GM12872 (cell line): ENCODE data around the gene AGRN.

Experiments
- CTCF ChIP-seq: IDR thresholded peaks from 3 replicates; pipeline ENCODE4 v1.5.1; 2011; ENCODE audit warnings: low read depth, mild to moderate bottlenecking, low read length, moderate library complexity; ENCODE audit not compliant: insufficient read depth

AGRN gene

GRCh38 chr1:1020000-1020404 lies at the start of gene AGRN:
TSS of gene AGRN (plus strand) at chr1:1020120. CDS start at chr1:1020173, 53 bp downstream.
- no peak for TF ChIP-seq CTCF

GRCh38 chr1:970242-970972 lies 49.5 kb upstream of the AGRN start:
- no peak for TF ChIP-seq CTCF

GRCh38 chr1:970973-971730 lies 48.8 kb upstream of the AGRN start:
- no peak for TF ChIP-seq CTCF

DNA sequence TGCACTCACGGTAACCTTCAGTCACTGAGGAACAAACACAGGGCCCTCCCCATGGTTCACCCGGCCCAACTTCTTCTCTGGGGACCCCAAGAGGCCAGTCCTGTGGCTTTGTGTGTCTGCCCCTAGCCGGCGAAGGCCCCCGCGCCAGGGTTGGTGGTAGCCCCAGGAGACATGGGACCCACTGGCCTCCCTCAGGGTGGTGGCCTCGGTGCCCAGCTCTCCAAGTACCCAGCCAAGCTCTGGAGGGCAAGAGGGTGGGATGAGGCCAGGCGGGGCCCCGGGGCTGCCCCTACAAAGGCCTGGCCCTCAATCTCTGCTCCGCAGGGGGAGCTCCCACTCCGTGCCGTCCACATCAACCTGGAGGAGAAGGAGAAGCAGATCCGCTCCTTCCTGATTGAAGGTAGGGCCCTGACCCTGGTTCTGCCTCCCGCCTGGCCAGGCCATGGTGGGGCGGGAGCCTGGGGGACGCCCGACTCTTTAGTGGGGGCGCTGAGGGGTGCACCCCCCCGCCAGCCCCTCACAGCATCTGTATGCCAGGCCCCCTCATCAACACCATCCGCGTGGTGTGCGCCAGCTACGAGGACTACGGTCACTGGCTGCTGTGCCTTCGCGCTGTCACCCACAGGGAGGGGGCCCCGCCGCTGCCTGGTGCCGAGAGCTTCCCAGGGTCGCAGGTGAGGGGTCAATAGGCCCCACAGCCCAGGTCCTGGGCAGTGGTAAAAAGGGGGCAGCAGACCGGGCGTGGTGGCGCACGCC lies 48.0 kb upstream of the AGRN start:
- TF ChIP-seq CTCF: no peak

GRCh38 chr1:972726-973458 lies 47.0 kb upstream of the AGRN start:
- TF ChIP-seq CTCF: no peak

- no peak for TF ChIP-seq CTCF
Observed at GRCh38 chr1:973459-974292, 46.2 kb upstream of the AGRN start.
